HG02759 (cell line): ENCODE data around the gene DENND1C.

Experiments
- ATAC-seq: cut with Tn5 transposase; IDR thresholded peaks from one replicate; pipeline ENCODE4 v1.9.1; 2021; ENCODE audit warnings: mild to moderate bottlenecking, moderate library complexity; ENCODE audit not compliant: unreplicated experiment

The DENND1C gene, protein sequence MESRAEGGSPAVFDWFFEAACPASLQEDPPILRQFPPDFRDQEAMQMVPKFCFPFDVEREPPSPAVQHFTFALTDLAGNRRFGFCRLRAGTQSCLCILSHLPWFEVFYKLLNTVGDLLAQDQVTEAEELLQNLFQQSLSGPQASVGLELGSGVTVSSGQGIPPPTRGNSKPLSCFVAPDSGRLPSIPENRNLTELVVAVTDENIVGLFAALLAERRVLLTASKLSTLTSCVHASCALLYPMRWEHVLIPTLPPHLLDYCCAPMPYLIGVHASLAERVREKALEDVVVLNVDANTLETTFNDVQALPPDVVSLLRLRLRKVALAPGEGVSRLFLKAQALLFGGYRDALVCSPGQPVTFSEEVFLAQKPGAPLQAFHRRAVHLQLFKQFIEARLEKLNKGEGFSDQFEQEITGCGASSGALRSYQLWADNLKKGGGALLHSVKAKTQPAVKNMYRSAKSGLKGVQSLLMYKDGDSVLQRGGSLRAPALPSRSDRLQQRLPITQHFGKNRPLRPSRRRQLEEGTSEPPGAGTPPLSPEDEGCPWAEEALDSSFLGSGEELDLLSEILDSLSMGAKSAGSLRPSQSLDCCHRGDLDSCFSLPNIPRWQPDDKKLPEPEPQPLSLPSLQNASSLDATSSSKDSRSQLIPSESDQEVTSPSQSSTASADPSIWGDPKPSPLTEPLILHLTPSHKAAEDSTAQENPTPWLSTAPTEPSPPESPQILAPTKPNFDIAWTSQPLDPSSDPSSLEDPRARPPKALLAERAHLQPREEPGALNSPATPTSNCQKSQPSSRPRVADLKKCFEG

DNA sequence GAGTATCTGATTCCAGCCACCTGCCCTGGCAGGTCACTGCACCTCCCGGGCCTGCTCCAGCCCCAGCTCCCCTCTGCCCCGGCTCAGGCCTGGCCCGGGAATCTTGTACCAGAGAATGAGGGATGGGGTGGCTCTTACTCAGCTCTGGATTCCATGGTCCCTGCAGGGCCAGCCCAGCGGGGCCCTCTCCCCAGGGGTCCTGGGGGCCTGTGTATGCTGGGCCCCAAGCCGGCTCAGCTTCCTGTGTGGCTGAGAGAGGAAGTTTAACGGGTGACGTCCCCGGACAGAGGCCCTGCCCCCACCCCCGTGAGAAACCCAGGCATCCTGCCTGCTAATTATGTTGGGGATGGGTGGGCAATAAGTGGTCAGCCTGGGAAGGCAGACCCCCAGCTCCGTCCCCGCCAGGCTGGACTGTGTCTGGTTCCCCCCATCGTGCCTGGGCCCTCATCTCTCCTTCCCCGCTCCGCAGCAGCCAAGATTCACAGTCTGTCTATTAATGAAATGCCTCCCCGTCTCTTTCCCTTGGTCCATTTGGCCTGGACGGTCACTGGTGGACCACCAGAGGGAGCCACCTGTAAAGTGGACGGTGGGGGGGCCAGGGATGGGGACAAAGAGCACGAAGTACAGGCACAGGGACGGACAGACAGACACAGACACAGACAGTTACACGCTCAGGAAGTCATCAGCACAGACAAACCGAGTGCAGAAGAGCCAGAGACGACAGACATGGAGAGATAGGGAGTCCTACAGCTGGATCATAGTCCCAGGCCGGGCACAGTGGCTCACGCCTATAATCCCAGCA lies at the start of gene DENND1C:
Gene DENND1C, minus strand, starts transcription at position 247 of the 802 bp plus-strand sequence. Its CDS starts 92 bp downstream, at position 155.
- ATAC-seq = peak; percentile 77

DNA sequence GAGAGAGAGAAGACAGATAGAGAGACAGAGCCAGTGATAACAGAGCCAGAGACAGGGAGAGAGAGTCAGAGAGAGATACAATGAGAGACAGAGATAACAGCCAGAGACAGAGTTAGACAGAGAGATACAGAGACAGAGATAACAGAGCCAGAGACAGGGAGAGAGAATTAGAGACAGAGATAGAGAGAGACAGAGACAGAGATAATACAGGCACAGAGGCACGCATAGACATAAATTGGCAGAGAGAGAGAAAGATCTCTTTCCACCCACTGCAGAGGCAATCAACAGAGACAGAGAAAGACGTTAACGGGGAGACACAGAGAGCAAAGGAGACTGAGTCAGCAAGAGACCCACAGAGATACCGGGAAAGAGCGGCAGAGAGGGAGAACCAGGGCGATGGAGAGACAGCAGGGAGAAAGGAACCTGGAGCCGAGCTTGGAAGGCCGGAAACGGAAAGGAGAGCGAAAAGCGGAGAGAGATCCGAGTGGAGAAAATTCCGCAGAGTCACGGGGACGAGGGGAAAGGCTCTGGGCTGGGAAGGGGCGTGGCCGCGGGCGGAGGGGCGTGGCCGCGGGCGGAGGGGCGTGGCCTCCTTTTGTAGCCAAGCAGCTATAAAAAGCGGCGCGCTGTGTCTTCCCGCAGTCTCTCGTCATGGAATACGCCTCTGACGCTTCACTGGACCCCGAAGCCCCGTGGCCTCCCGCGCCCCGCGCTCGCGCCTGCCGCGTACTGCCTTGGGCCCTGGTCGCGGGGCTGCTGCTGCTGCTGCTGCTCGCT lies 49.0 kb upstream of the DENND1C start, which contains the start of gene TNFSF9:
Gene TNFSF9, plus strand, starts transcription at position 641 of the 777 bp plus-strand sequence. Its CDS starts 11 bp downstream, at position 652.
- peak; percentile 31 for ATAC-seq

DNA sequence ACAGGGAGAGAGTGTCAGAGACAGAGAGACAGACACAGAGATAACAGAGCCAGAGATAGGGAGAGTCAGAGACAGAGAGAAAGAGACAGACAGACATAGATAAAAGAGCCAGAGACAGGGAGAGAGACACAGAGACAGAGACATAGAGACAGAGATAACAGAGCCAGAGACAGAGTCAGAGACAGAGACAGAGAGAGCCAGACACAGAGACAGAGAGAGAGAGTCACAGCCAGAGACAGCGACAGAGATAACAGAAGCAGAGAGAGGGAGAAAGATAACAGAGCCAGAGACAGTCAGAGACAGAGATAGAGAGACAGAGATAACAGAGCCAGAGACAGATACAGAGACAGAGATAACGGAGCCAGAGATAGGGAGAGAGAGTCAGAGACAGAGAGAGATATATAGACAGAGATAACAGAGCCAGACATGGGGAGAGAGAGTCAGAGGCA lies 48.4 kb upstream of the DENND1C start:
- no peak for ATAC-seq

- ATAC-seq = no peak
These were observed 47.8 kb upstream of the DENND1C start for GRCh38 chr19:6529351-6529750.

DNA sequence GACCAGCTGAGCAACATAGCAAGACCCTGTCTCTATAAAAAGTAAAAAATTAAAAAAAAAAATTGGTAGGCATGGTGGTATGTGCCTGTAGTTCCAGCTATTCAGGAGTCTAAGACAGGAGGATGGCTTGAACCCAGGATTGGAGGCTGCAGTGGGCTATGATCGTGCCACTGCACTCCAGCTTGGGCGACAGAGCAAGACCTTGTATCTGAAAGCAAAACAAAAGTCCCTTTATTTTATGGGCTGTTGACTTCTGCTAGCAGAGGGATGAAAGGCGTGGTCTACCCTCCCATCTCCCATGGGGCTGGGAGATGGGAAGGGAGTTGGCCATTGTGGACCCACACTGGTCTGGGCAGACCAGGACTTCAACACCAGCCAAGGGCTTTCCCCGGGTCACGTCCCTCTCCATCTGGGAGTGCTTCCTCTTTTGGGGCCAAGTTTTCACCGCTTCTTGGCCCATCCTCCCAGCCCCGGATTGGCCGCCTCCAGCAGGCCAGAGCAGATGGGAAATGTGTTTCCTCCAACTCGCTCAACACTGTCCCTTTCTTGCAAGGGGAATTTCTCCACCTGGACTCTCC lies 47.0 kb upstream of the DENND1C start:
- ATAC-seq = no peak

GRCh38 chr19:6527893-6528543 lies 46.4 kb upstream of the DENND1C start:
- peak; percentile 44 for ATAC-seq

DNA sequence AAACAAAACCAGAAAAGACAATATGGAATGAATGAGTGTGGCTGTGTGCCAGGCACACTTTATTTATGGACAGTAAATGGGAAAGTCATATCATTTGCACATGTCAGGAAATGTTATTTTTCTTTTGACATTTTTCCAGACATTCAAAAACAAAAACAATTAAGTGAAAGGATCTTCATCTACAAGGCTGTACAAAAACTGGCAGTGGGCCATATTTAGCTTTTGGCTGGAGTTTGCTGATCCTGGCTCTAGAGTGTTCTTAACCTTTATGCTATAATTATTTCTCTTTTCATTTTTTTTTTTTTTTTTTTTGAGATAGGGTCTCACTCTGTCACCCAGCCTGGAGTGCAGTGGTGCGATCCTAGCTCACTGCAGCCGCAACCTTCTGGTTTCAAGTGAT lies 42.7 kb upstream of the DENND1C start:
- ATAC-seq = no peak

- ATAC-seq = no peak
These were observed 41.1 kb upstream of the DENND1C start for GRCh38 chr19:6522712-6523111.

- peak; percentile 53 for ATAC-seq
These were observed 40.4 kb upstream of the DENND1C start for GRCh38 chr19:6521718-6522646.

DNA sequence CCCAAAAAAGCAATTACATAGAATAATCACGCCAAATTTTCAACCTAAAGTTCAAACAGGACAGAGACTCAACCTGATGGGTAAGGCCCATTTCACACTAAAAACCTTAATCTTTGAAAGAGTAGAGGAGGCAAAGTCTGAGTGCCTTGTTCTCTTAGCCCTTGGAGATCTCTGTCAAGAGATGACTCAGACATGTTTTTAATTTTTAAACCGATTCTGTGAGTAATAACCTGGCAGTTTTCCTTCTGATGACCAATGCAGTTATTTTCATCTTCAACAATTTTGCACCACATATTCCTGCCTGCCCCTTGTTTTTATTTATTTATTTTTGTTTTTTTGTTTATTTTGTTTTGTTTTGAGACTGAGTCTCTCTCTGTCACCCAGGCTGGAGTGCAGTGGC lies 37.7 kb upstream of the DENND1C start:
- no peak for ATAC-seq

DNA sequence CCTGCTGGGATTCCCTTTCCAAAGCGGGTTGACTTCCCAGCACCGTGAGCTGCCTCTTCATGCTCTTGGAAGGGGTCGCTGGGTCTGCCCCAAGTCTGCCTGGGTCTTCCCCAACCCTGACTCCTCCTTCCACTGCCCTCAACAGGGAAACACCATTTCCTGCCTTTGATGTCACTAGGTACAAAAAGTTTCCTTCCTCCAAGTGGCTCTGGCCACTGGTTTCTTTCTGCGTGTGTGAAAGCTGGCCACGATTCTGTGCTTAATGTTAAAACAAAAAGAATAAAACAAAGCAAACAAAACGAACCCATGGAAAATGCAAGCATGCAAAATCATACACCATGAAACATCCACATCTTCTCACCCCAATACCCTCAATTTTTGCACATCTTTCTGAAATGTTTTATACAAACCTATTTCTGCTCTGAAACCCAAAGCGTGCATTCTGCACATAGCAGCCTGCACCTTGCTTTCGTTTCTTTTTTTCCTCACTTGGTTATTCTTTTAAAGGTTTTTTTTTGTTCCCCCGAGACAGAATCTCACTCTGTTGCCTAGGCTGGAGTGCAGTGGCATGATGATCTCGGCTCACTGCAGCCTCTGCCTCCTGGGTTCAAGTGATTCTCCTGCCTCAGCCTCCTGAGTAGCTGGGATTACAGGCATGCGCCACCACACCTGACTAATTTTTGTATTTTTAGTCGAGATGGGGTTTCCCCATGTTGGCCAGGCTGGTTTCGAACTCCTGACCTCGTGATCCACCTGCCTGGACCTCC lies 36.7 kb upstream of the DENND1C start:
- ATAC-seq = no peak

DNA sequence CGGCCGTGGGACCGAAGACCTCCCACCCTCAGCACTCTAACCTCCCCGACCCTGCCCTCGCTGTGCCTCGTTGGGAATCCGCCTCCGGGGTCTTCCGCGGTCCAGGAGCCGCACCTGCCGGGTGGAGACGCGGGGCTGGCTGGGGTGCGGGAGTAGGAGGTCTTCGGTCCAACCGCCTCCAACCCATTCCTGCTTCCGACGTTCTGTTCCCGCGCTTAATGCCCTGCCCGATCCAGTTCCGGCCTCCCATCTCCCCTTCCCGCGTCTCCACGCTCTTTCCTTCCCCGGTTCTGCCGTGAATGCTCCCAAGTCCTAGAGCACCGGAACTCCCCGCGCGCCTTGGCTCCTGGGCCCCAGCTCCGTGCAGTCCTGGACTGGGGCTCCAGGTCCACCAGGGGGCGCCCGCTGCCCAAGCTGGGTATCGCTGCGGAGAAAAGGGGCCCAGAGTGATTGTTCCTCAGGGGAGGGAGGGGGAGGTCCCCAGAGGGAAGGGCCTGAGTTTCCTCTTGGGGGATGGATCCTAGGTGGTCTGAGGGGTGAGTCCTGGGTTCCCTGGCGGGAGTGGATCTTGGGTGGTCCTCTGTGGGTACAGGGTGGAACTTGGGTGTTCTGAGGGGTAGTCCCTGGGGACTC lies 35.2 kb upstream of the DENND1C start:
- peak; percentile 55 for ATAC-seq

GRCh38 chr19:6516018-6516658 lies 34.6 kb upstream of the DENND1C start:
- peak; percentile 41 for ATAC-seq

DNA sequence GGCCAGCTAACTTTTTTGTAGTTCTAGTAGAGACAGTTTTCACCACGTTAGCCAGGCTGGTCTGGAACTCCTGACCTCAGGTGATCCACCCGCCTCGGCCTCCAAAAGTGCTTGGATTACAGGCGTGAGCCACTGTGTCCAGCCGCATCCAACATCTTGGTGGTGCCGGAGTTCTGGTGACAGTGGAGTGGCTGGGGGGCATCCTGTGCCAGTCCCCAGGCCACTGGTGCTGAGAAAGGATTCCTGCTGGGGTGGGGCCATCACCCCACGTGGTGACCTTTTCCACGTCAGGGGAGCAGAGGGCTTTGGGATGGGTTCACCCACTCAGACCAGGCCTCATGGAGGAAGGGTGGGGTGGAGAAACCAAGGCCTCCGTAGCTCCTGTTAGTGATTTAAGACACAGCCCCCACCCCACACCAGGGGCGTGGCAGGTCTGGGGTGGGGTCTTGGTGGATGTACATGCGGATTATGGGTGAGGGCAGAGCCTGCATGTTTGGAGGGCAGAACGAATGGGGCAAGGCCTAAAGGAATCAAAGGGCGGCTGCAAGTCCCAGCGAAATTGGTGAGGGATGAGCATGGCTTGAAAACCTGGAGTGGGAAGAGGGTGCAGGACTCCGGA lies 33.4 kb upstream of the DENND1C start:
- ATAC-seq = no peak

DNA sequence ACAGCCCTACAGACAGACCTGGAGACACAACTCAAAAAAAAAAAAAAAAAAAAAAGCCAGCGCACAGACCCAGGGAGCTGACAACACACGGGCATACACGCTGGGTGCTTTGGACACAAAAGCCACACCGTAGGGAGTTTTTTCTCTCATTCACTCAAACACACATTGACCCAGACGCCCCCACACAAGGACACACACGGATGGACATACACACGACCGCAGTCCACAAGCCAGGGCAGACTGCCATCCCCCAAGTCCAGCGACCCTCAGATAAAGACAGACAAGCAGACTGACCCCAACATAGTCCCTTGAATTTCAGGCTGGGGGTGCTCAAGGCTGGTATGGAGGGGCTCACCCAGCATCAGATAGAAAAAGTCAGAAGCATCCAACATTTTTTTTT lies 32.5 kb upstream of the DENND1C start:
- no peak for ATAC-seq

DNA sequence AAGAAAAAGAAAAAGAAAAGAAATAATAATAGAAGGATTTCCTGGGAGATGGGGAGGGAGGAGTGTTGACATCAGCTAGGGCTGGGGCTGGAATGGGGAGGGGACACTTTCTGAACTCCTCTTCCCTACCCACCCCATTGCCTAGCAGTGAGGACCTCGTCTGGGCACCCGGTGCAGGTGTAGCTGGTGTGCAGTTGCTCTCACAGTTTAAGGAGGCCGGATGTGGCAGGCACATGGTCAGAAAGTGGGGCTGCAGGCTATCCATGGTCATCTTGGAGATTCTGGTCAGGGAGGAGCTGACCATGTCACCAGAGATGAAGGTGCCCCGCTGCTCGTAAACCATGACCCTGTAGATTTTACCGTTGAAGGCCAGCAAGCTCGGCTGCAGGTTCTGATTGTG lies 29.0 kb upstream of the DENND1C start:
- no peak for ATAC-seq
